Psoas muscle (tissue), 8 donors: ENCODE data around the gene KCNK2. TPM values are rescaled to one million over a fixed set of nuclear protein-coding genes. Genes with fewer than 3 reads are reported as not detected.

Source experiments
- ATAC-seq, 4 donors: fragments of 200-7000 bp; cut with Tn5 transposase; one replicate each; pipeline ENCODE4 v1.9.1; 2020; ENCODE audit warnings: moderate library complexity in 3 of 4, mild to moderate bottlenecking in 2 of 4
- DNase-seq, 2 donors: peaks; one replicate each; pipeline ENCODE4 v3.0.0-alpha.2; 2020
- H3K27ac ChIP-seq: fragments of 200-600 bp; one replicate; pipeline ENCODE4 v1.8.0; 2022
- H3K27me3 ChIP-seq, 3 donors: fragments of 200-600 bp in 1 of 3; one replicate each; pipeline versions ENCODE4 v1.6.1 to v1.8.0; 2013 to 2022; ENCODE audit warnings: low read length in 2 of 3, mild to moderate bottlenecking in 2 of 3, moderate library complexity in 1 of 3; ENCODE audit not compliant: insufficient read depth in 3 of 3
- H3K36me3 ChIP-seq, 2 donors: fragments of 200-600 bp in 1 of 2; one replicate each; pipeline versions ENCODE4 v1.6.1 to v1.8.0; 2013 to 2022; ENCODE audit warnings: low read depth in 1 of 2, mild to moderate bottlenecking in 1 of 2, moderate library complexity in 1 of 2; ENCODE audit not compliant: insufficient read depth in 1 of 2
- H3K4me1 ChIP-seq: fragments of 200-600 bp; one replicate; pipeline ENCODE4 v1.8.0; 2022
- H3K4me3 ChIP-seq: fragments of 200-600 bp; one replicate; pipeline ENCODE4 v1.8.0; 2022; ENCODE audit warnings: mild to moderate bottlenecking
- H3K9me3 ChIP-seq: fragments of 200-600 bp; one replicate; pipeline ENCODE4 v1.8.0; 2022
- CTCF ChIP-seq: fragments of 200-600 bp; IDR thresholded peaks from one replicate; pipeline ENCODE4 v1.8.0; 2022; ENCODE audit warnings: antibody characterized with exemption
- WGBS, 3 donors: extraction: QIAGEN DNeasy Blood & Tissue Kit; methylation state at CpG; one replicate each; pipeline versions ENCODE4 v1.1.6 to v1.1.7; 2013; 5-methylcytosine and 5-hydroxymethylcytosine counted together
- intact Hi-C, 2 donors: fragments of 100-400 bp; cut with DNase I; formaldehyde crosslinking; loops; one replicate each; pipeline versions ENCODE4 v1.11.0 to v1.14.2; 2022
- polyA plus RNA-seq, 3 donors: library from polyadenylated mRNA; stranded (reverse); fragments of 200-250 nt; gene quantifications; one replicate each; pipeline ENCODE4 v1.2.3, GENCODE V29; 2013
- total RNA-seq, 4 donors: library from RNA; stranded (reverse); fragmentation: NEBNext Ultra II Directional in 2 of 4; extraction: Animal tissue kit (Norgen Biotek cat#: 25700) in 2 of 4; gene quantifications; one replicate each; pipeline versions ENCODE4 v1.2.1 to v1.2.4, GENCODE V29; 2021 to 2023
- donor health status: healthy with polysubstance abuse.
- donor health status: DM: no; HTN: no; CAD: no; lungs with moderate emphysema.
- donor health status: Bipolar disorder and iron deficiency.
- donor health status: healthy.
- donor health status: DM: yes; HTN: yes; CAD: no.
- donor health status: DM: no; HTN: no; CAD: no.
- donor health status: DM: no; HTN: no; CAD: no.
- donor health status: DM: yes; HTN: yes; CAD: no.

KCNK2 gene
- total and polyA plus RNA-seq, 7 donors = 0.03 to 2.1 (median 0.91) TPM

GRCh38 chr1:215215846-215216245 lies 133.3 kb downstream of the KCNK2 start:
- no peak overlapping the region for H3K4me3 ChIP-seq
- no peak for TF ChIP-seq CTCF
- H3K36me3 ChIP-seq = no peaks in the 10 kb centered on the region
- no peaks in the 10 kb centered on the region for H3K9me3 ChIP-seq
- no peaks in the 10 kb centered on the region for H3K4me1 ChIP-seq
- WGBS, 3 donors = 11 to 38% (median 12%) methylated on average over 1 of the region's 1 CpG
- DNase-seq (no peak), ATAC-seq (no peak)
- intact Hi-C loops = no loop called here
- no peak overlapping the region for H3K27ac ChIP-seq
- H3K27me3 ChIP-seq = no peaks in the 10 kb centered on the region

GRCh38 chr1:215219372-215219771 lies 136.8 kb downstream of the KCNK2 start:
- intact Hi-C loops = no loop called here
- ATAC-seq = no peak
- no peak for TF ChIP-seq CTCF

GRCh38 chr1:215220346-215220745 lies 137.8 kb downstream of the KCNK2 start:
- Histone ChIP-seq H3K9me3 (no peaks in the 10 kb centered on the region), H3K4me1 (no peaks in the 10 kb centered on the region), H3K27me3 (no peaks in the 10 kb centered on the region), H3K27ac (no peak overlapping the region), H3K4me3 (no peak overlapping the region), H3K36me3 (no peaks in the 10 kb centered on the region)
- 86 to 90% (median 90%) methylated on average over 4 of the region's 4 CpGs for WGBS, 3 donors
- intact Hi-C loops = no loop called here
- TF ChIP-seq CTCF = no peak
- DNase-seq = no peak
- no peak for ATAC-seq

More at GRCh38 chr1:215219372-215219771, 136.8 kb downstream of the KCNK2 start:
- Histone ChIP-seq H3K36me3 (no peaks in the 10 kb centered on the region), H3K4me1 (no peaks in the 10 kb centered on the region), H3K27ac (no peak overlapping the region), H3K4me3 (no peak overlapping the region), H3K27me3 (no peaks in the 10 kb centered on the region), H3K9me3 (no peaks in the 10 kb centered on the region)
- no peak for DNase-seq

GRCh38 chr1:215226757-215227156 lies 144.2 kb downstream of the KCNK2 start:
- Histone ChIP-seq H3K9me3 (no peaks in the 10 kb centered on the region), H3K27me3 (no peaks in the 10 kb centered on the region), H3K4me3 (no peak overlapping the region), H3K36me3 (no peaks in the 10 kb centered on the region), H3K4me1 (no peaks in the 10 kb centered on the region), H3K27ac (no peak overlapping the region)
- WGBS, 3 donors = 85 to 91% (median 90%) methylated on average over 2 of the region's 2 CpGs
- DNase-seq = no peak
- intact Hi-C loops = no loop called here
- TF ChIP-seq CTCF = no peak
- no peak for ATAC-seq

GRCh38 chr1:215228193-215228592 lies 145.7 kb downstream of the KCNK2 start:
- Histone ChIP-seq H3K27ac (no peak overlapping the region), H3K36me3 (no peaks in the 10 kb centered on the region), H3K4me1 (no peaks in the 10 kb centered on the region), H3K27me3 (no peaks in the 10 kb centered on the region), H3K4me3 (no peak overlapping the region), H3K9me3 (no peaks in the 10 kb centered on the region)
- no peak for DNase-seq
- no peak for TF ChIP-seq CTCF
- no peak for ATAC-seq
- 77 to 83% (median 77%) methylated on average over 6 of the region's 6 CpGs for WGBS, 3 donors
- intact Hi-C loops = no loop called here
